Neural cell (in vitro differentiated cells): Measurements from ENCODE around the gene GNA12. TPM values are rescaled to one million over a fixed set of nuclear protein-coding genes. Genes with fewer than 3 reads are reported as not detected.

Experiments
- H2AFZ ChIP-seq: fragments of 200-600, 300-800 bp; sonication (generic), shearing (Covaris generic); 2 replicates; pipeline ENCODE4 v1.6.0; 2014; ENCODE audit warnings: low read depth, mild to moderate bottlenecking, antibody characterized with exemption, low read length, moderate library complexity
- H3F3A ChIP-seq: fragments of 200-600 bp; shearing (Covaris generic); 2 replicates; pipeline ENCODE4 v1.6.1; 2016; ENCODE audit warnings: mild to moderate bottlenecking, moderate library complexity, mixed read lengths, antibody characterized with exemption, low read length; ENCODE audit not compliant: insufficient read depth, poor library complexity, severe bottlenecking
- H3K27ac ChIP-seq: fragments of 200-600, 300-800 bp; sonication (generic), shearing (Covaris generic); 2 replicates; pipeline ENCODE4 v1.5.1; 2014; ENCODE audit warnings: mild to moderate bottlenecking, low read length, moderate library complexity
- H3K27me3 ChIP-seq: fragments of 300-800, 200-600 bp; sonication (generic), shearing (Covaris generic); 2 replicates; pipeline ENCODE4 v1.6.0; 2014; ENCODE audit warnings: mild to moderate bottlenecking, low read depth, low read length, moderate library complexity; ENCODE audit not compliant: insufficient read depth
- H3K36me3 ChIP-seq: fragments of 300-800, 200-600 bp; sonication (generic), shearing (Covaris generic); 2 replicates; pipeline ENCODE4 v1.5.1; 2014; ENCODE audit warnings: mild to moderate bottlenecking, antibody characterized with exemption, low read length, moderate library complexity; ENCODE audit not compliant: insufficient read depth
- H3K4me2 ChIP-seq: fragments of 300-800, 200-600 bp; sonication (generic), shearing (Covaris generic); 2 replicates; pipeline ENCODE4 v1.6.0; 2014; ENCODE audit warnings: mild to moderate bottlenecking, low read length
- H3K4me3 ChIP-seq: fragments of 300-800, 200-600 bp; sonication (generic), shearing (Covaris generic); 2 replicates; pipeline ENCODE4 v1.5.1; 2014; ENCODE audit warnings: mild to moderate bottlenecking, low read length, moderate library complexity
- H3K79me2 ChIP-seq: fragments of 200-600 bp; shearing (Covaris generic); replicated peaks from 2 replicates; pipeline ENCODE4 v1.6.0; 2014; ENCODE audit warnings: mild to moderate bottlenecking, low read length, moderate library complexity; ENCODE audit not compliant: insufficient read depth
- H3K9ac ChIP-seq: fragments of 300-800, 200-600 bp; sonication (generic), shearing (Covaris generic); 2 replicates; pipeline ENCODE4 v1.6.1; 2016; ENCODE audit warnings: mild to moderate bottlenecking, low read length, mixed read lengths
- H3K9me2 ChIP-seq: fragments of 200-600 bp; shearing (Covaris generic); 2 replicates; pipeline ENCODE4 v1.6.1; 2016; ENCODE audit warnings: mild to moderate bottlenecking, low read length, mixed read lengths; ENCODE audit not compliant: insufficient read depth
- H3K9me3 ChIP-seq: fragments of 200-600, 300-800 bp; sonication (generic), shearing (Covaris generic); 2 replicates; pipeline ENCODE4 v1.6.1; 2016; ENCODE audit warnings: mild to moderate bottlenecking, mixed run types, low read length, moderate library complexity, mixed read lengths
- H4K20me1 ChIP-seq: fragments of 200-600 bp; shearing (Covaris generic); 2 replicates; pipeline ENCODE4 v1.6.1; 2016; ENCODE audit warnings: mild to moderate bottlenecking, mixed run types; ENCODE audit not compliant: insufficient read depth
- CTCF ChIP-seq: fragments of 450-650 bp; IDR thresholded peaks from 2 replicates; pipeline ENCODE4 v1.5.1; 2014; ENCODE audit warnings: antibody characterized with exemption, mild to moderate bottlenecking, moderate library complexity; ENCODE audit not compliant: poor library complexity, severe bottlenecking
- EP300 ChIP-seq: fragments of 450-650 bp; conservative IDR thresholded peaks from 2 replicates; pipeline ENCODE4 v1.6.1; 2014; ENCODE audit warnings: antibody characterized with exemption, mild to moderate bottlenecking, moderate library complexity; ENCODE audit not compliant: poor library complexity, severe bottlenecking
- EZH2 ChIP-seq: fragments of 200-600, 300-800 bp; shearing (Covaris generic), sonication (generic); IDR thresholded peaks from 2 replicates; pipeline ENCODE4 v1.6.1; 2014; ENCODE audit warnings: antibody characterized with exemption, low read length, borderline replicate concordance, mild to moderate bottlenecking; ENCODE audit not compliant: insufficient read depth, poor library complexity, severe bottlenecking
- MXI1 ChIP-seq: fragments of 450-650 bp; conservative IDR thresholded peaks from 2 replicates; pipeline ENCODE4 v1.6.1; 2014; ENCODE audit warnings: antibody characterized with exemption, mild to moderate bottlenecking; ENCODE audit not compliant: poor library complexity, severe bottlenecking
- POLR2AphosphoS5 ChIP-seq: IDR thresholded peaks from 2 replicates; pipeline ENCODE4 v1.6.1; 2012
- RAD21 ChIP-seq: fragments of 450-650 bp; conservative IDR thresholded peaks from 2 replicates; pipeline ENCODE4 v1.6.1; 2014; ENCODE audit warnings: antibody characterized with exemption, mild to moderate bottlenecking, moderate library complexity
- REST ChIP-seq: IDR thresholded peaks from 2 replicates; pipeline ENCODE4 v1.6.1; 2012; ENCODE audit warnings: borderline replicate concordance
- SMC3 ChIP-seq: fragments of 450-650 bp; conservative IDR thresholded peaks from 2 replicates; pipeline ENCODE4 v1.6.1; 2014; ENCODE audit warnings: antibody characterized with exemption, mild to moderate bottlenecking, moderate library complexity; ENCODE audit not compliant: poor library complexity
- TAF1 ChIP-seq: IDR thresholded peaks from 2 replicates; pipeline ENCODE4 v1.6.1; 2012; ENCODE audit warnings: low read depth
- polyA plus RNA-seq: library from polyadenylated mRNA; depleted of rRNA; stranded (reverse); fragments of >200 nt; gene quantifications from 2 replicates; pipeline ENCODE4 v1.2.3, GENCODE V29; 2014

The GNA12 gene
- polyA plus RNA-seq, 1 donor from 2014 or later, result 15.5 TPM

- H3K4me2 ChIP-seq, result no peak overlapping the region
- H3K27me3 ChIP-seq, result no peaks in the 10 kb centered on the region
- no peaks in the 10 kb centered on the region for H4K20me1 ChIP-seq
- no peaks in the 10 kb centered on the region for H3K9me3 ChIP-seq
- no peak for TF ChIP-seq MXI1
- no peak for TF ChIP-seq EZH2
- no peak overlapping the region for H3K27ac ChIP-seq
- H3K36me3 ChIP-seq, result no peaks in the 10 kb centered on the region
- no peaks in the 10 kb centered on the region for H3F3A ChIP-seq
- H3K4me3 ChIP-seq, result no peak overlapping the region
- no peak overlapping the region for H3K9ac ChIP-seq
- H3K79me2 ChIP-seq, result peaks cover under 1% of the 10 kb centered on the region
- H2AFZ ChIP-seq, result no peak overlapping the region
- no peaks in the 10 kb centered on the region for H3K9me2 ChIP-seq
These were observed 62.0 kb downstream of the GNA12 start for GRCh38 chr7:2782121-2782520.

GRCh38 chr7:2781636-2782035, 62.5 kb downstream of the GNA12 start:
- no peak for TF ChIP-seq CTCF
- TF ChIP-seq REST, result no peak
- TF ChIP-seq RAD21, result no peak
- no peak for TF ChIP-seq SMC3
- TF ChIP-seq EZH2, result no peak
- TF ChIP-seq TAF1, result no peak
- no peak for TF ChIP-seq EP300
- no peak for TF ChIP-seq POLR2AphosphoS5
- no peak for TF ChIP-seq MXI1
- Histone ChIP-seq H3K27ac (no peak overlapping the region), H2AFZ (no peak overlapping the region), H3K27me3 (no peaks in the 10 kb centered on the region), H3K9me3 (no peaks in the 10 kb centered on the region), H3K9me2 (no peaks in the 10 kb centered on the region), H3K79me2 (no peaks in the 10 kb centered on the region), H3K4me3 (no peak overlapping the region), H4K20me1 (no peaks in the 10 kb centered on the region), H3K9ac (no peak overlapping the region), H3K4me2 (no peak overlapping the region), H3F3A (no peaks in the 10 kb centered on the region), H3K36me3 (no peaks in the 10 kb centered on the region)

- no peak overlapping the region for H3K27ac ChIP-seq
- TF ChIP-seq SMC3, result no peak
- TF ChIP-seq RAD21, result no peak
- no peak for TF ChIP-seq CTCF
- no peak for TF ChIP-seq EP300
- no peak for TF ChIP-seq MXI1
- no peak for TF ChIP-seq EZH2
- TF ChIP-seq TAF1, result no peak
- no peak for TF ChIP-seq POLR2AphosphoS5
- no peak for TF ChIP-seq REST
- no peak overlapping the region for H3K4me3 ChIP-seq
- no peak overlapping the region for H2AFZ ChIP-seq
- H4K20me1 ChIP-seq, result no peaks in the 10 kb centered on the region
- no peaks in the 10 kb centered on the region for H3K36me3 ChIP-seq
- H3K9me3 ChIP-seq, result no peaks in the 10 kb centered on the region
- H3K79me2 ChIP-seq, result no peaks in the 10 kb centered on the region
- H3F3A ChIP-seq, result no peaks in the 10 kb centered on the region
- no peak overlapping the region for H3K9ac ChIP-seq
- H3K4me2 ChIP-seq, result no peak overlapping the region
- H3K9me2 ChIP-seq, result no peaks in the 10 kb centered on the region
- no peaks in the 10 kb centered on the region for H3K27me3 ChIP-seq
These were observed 65.1 kb downstream of the GNA12 start for GRCh38 chr7:2779051-2779450.
